Activated naive CD4-positive, alpha-beta T cell treated with anti-CD3 and anti-CD28 coated beads, Interleukin-2, amount 50 U/mL, for 72 hours (primary cell): Measurements from ENCODE around the gene TOX2. TPM values are rescaled to one million over a fixed set of nuclear protein-coding genes. Genes with fewer than 3 reads are reported as not detected.

Experiments used
- ATAC-seq, 2 donors: fragments of 150-1000 bp; cut with Tn5 transposase; 2 replicates each; pipeline ENCODE4 v1.10.0; 2021; ENCODE audit warnings: mild to moderate bottlenecking in 2 of 2, moderate library complexity in 2 of 2
- DNase-seq, 2 donors: peaks; one replicate each; pipeline ENCODE4 v3.0.0; 2021 to 2022; ENCODE audit warnings: low spot score in 2 of 2
- H3K27ac Mint-ChIP-seq, 2 donors: one replicate each; pipeline ENCODE4 v1.8.0; 2022; ENCODE audit warnings: mild to moderate bottlenecking in 2 of 2, mixed read lengths in 2 of 2
- H3K36me3 Mint-ChIP-seq, 2 donors: one replicate each; pipeline ENCODE4 v1.8.0; 2022; ENCODE audit warnings: mixed read lengths in 2 of 2
- H3K9me3 Mint-ChIP-seq, 2 donors: one replicate each; pipeline ENCODE4 v1.8.0; 2022; ENCODE audit warnings: mixed read lengths in 2 of 2
- total RNA-seq, 2 donors: library from RNA; stranded (reverse); gene quantifications; one replicate each; pipeline ENCODE4 v1.2.3, GENCODE V29; 2022

Gene TOX2
- total RNA-seq, 2 donors from 2014 or later, result 1.5 to 3.6 TPM

DNA sequence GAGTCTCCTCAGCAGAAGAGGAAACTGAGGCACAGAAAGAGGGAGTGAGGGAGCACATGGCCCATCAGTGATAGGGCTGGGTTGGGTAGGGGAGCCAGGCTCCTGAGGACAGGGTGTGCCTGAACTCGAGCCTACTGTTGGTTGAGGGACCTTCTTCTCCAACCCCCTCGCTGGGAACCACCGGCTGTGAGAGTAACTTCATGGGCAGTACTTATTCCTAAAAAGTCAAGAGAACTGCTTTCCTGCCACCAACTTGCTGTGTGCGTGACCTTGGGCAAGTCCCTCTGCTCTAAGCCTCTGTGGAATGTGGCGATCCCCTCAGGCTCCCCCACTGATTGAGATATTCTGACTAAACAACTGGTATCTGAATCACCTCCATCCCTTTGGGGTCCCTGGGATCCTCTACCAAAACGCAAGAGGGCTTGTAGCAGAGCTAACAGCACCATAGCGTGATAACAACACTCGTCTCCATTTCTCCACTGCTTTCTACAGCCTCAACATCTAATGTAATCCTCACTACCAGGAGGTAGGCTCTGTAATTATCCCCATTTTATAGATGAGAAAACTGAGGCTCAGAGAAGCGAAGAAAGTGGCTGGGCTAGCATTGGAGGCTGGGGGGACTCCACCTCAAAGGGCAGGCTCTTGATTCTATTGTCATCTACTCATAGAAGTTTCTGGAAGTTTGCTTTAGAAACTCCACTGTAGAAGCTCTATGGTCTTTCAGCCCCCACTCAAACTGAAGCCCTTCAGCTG is 196.3 kb downstream of the TOX2 start:
- peaks cover 10 to 22% of the 10 kb centered on the region in 2 donors for H3K9me3 Mint-ChIP-seq
- H3K36me3 Mint-ChIP-seq, result peaks cover 23 to 24% of the 10 kb centered on the region in 2 donors
- ATAC-seq (no peak), DNase-seq (no peak)
- no peak overlapping the region for H3K27ac Mint-ChIP-seq

DNA sequence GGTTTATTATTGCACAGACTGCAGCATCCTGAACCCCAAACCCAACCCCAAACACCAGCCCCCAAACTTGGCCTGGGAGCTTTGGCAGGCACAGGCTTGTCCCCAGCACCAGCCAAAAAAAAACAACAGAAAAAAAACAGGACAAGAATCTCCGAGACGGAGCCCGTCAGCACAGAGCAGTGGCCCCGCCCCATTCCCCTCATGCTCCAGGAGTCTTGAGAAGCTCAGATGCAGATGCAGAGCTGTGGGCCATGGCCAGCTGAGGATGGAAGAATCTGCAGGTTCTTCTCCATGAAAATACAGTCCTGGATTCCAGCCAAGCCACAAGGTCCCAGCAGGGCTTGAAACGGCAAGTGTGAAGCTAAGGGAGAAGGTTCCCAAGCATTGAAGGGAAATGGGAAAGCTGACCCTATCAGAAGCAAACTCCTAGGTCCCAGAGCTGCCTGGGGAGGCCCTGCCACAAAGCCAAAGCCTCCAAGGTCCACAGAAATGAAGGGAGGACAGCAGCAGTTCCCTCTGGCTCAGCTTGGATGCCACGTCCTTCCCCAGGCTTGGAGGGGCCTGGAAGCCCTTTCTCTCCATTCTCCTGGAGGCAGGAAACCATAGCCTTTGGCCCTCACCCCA is 197.2 kb downstream of the TOX2 start:
- Mint-ChIP-seq H3K27ac (peak overlapping the region in 1 of 2 donors; percentile 36), H3K36me3 (peaks cover 23 to 24% of the 10 kb centered on the region in 2 donors), H3K9me3 (peaks cover 10 to 18% of the 10 kb centered on the region in 2 donors)
- ATAC-seq, result no peak
- DNase-seq, result no peak

DNA sequence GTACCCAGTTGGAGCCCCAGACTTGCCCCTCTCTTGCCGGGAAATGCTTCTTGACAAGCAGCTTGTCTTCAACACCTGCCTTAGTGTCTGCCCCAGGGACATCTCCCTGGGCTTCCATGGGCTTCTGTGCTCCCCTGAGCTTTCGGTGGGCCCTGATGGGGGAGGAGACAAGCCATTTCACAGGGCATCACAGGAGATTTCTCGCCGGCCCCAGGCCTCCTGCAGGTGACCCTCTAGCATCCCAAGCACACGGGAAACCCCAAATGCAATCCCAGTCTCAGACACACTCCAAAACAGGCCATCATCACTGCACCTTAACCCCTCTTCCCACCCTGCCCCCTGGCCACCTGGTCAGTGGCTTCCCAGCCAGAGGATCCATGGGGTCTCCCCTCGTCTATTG is 197.8 kb downstream of the TOX2 start:
- Mint-ChIP-seq H3K9me3 (peaks cover 4 to 11% of the 10 kb centered on the region in 2 donors), H3K27ac (no peak overlapping the region), H3K36me3 (peaks cover 17 to 18% of the 10 kb centered on the region in 2 donors)
- DNase-seq (no peak), ATAC-seq (no peak)

DNA sequence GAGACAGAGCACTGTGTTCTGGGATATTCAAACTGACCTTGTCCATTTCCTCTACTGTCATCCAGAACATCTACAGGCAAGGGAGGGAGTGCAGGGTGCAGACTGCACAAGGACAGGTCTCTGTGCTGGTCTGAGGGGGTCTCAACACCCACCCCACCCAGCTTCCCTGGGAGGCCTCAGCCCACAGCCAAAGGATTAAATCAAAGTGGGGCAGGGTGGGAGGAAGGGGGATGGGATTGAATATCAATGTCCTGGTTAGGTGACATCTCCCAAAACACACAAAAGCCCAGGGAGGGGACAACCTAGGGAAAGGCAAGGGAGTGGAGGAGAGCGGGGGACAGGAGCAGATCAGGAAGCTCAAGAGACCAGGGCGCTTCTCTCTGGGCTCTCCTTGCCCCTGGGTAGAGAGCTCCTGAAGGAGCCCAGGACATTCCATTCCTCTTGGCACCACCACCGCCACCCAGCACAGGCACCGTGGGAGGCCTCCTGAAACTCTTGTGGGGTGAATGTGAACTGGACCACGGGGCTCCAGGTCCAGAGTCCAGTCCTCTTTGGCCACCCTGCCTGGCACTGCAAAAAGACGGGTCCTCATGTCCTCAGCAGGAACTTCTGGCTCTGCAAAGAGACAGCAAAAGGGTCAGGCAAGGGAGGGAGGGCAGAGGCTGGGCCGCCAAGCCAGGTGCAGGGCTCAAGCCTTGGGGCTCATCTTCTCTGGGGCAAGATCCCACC is 198.4 kb downstream of the TOX2 start:
- H3K27ac Mint-ChIP-seq, result no peak overlapping the region
- DNase-seq (no peak), ATAC-seq (no peak)
- peaks cover 0 to 5% of the 10 kb centered on the region in 2 donors for H3K9me3 Mint-ChIP-seq
- peaks cover 12% of the 10 kb centered on the region in 2 donors for H3K36me3 Mint-ChIP-seq

DNA sequence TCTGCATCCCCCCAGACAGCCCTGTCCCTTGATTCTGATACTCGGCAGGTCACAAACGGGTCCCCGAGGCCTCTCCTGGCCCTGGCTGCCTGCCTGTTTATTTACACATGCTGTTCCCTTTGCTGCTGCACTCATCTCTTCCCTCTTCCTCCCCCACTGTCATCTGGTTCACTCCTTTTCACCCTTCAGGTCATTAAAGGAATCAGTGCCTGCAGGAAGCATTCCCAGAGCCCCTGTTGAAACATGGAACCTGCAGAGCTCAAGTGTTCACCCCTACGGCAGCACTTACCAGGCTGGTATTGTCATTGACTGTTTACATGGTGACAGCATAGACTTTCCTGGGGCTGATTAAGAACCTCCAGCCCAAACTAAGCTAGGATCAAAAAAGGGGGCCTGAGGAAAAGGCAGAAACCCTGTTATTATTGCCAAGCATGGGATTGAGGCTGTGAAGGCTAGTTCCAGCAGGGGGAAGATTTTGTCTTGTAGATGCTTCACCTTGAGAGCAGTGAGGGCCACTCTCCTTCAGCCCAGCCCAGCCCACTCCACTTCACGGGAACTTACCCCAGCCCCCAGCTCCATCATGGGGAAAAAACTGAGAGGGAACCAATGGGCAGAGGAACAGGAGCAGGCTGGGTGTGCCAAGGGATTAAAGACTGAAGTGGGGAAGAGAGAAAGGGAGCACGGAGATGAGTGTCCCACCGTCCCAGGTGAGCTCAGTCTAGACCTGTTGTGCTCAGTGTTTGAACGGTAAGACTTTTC is 199.1 kb downstream of the TOX2 start:
- no peak overlapping the region for H3K27ac Mint-ChIP-seq
- ATAC-seq (no peak), DNase-seq (no peak)
- peaks cover 0 to 3% of the 10 kb centered on the region in 2 donors for H3K9me3 Mint-ChIP-seq
- peaks cover 4 to 6% of the 10 kb centered on the region in 2 donors for H3K36me3 Mint-ChIP-seq

DNA sequence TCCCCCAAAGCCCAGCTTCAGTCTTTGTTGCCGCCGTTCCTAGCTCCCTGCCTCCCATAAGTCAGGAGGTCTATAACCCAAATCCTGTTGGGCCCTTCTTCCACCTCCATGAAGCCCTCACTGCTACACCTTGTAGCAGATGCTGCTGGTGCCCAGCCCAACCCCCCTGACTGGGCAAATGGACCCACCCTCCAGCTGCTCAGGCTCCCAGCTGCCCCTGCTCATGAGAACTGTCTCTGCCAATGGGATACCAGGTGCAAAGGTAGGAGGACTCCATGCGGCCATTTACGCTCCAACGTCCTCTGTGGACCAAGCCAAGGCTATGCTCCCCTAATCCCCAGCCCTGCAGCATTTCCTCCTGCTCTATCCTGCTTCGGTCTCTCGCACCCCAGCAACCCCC is 200.5 kb downstream of the TOX2 start:
- no peak for DNase-seq
- H3K27ac Mint-ChIP-seq, result no peak overlapping the region
- H3K9me3 Mint-ChIP-seq, result no peaks in the 10 kb centered on the region
- no peaks in the 10 kb centered on the region for H3K36me3 Mint-ChIP-seq
- ATAC-seq, result no peak

DNA sequence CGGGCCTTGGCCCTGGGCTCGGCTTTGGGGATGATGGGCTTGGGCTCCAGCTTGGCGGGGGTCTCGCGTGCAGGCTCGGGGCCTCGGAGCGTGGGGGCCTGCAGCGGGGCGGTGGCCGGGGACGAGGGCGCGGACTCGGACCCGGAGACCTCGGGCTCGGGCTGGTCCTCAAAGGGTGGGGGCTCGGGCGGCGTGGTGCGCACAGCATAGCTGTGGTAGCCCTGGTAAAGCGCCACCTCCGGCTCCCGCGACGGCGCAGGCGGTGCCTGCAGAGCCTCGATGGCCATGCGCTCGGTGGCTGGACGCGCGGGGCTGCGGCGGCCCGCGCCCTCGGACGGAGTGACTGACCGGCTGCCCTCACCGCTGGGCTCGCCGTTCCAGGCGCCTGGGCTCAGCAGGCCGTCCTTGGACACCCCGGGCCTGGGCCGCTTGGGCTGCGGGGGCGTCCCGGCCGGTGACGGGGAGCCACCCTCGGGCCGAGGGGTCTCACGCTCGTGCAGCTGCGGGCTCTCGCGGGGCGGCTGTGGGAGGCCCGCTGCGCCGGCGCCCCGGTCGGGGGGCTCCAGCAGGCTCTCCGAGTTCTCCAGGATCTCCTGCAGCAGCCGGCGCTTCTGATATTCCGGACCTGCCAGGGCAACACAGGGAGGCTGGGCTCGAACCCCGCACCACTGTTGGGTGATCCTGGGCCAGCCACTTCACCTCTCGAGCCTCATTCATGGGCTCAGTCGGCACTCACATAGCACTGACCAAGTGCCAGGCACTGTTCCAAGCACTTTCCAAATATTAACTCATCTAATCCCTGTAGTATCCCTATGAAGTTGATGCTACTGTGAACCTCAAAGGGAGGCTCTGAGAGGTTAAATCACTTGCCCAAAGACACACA is 201.4 kb downstream of the TOX2 start:
- ATAC-seq (peak in 1 of 2 donors; percentile 47), DNase-seq (no peak)
- Mint-ChIP-seq H3K36me3 (no peaks in the 10 kb centered on the region), H3K9me3 (no peaks in the 10 kb centered on the region), H3K27ac (no peak overlapping the region)

DNA sequence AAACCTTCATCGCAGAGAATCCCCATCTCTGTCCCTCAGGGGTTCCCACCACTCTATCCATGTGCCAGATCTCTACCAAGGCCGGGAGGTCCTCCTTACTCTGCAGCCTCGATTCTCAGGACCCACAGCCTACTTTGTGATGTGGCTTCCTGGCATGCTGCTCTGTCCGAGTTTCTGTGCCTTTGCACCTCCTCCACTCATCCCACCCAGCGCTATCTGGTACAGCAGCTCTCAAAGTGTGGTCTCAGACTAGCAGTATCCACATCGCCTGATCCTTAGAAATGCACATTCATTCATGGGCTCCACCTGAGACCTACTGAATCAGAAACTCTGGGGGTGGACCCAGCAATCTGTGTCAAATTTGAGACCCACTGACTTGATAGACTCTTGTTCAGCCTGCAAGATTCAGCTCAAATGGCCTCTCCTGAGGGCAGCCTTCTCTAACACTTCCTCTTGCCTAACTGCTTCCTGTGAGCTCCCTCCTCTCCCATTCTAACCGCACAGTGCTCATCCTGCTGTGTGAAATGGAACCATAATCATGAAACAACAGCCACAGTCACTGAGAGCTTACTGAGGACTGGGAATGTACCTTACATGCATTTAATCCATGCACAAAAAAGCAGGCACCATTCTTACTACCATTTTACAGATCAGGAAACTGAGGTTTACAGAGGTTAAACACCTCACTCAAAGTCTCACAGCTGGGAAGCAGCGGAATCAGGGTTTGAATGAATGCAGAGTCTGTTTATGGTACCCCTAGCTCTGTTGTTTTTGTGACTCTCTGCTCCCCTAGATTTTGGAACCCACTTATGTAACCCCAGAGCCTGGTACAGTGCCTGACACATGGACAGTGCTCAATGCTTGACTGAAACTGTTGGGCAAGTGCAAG is 202.9 kb downstream of the TOX2 start:
- H3K36me3 Mint-ChIP-seq, result no peaks in the 10 kb centered on the region
- H3K27ac Mint-ChIP-seq, result no peak overlapping the region
- no peaks in the 10 kb centered on the region for H3K9me3 Mint-ChIP-seq
- ATAC-seq, result no peak
- no peak for DNase-seq

DNA sequence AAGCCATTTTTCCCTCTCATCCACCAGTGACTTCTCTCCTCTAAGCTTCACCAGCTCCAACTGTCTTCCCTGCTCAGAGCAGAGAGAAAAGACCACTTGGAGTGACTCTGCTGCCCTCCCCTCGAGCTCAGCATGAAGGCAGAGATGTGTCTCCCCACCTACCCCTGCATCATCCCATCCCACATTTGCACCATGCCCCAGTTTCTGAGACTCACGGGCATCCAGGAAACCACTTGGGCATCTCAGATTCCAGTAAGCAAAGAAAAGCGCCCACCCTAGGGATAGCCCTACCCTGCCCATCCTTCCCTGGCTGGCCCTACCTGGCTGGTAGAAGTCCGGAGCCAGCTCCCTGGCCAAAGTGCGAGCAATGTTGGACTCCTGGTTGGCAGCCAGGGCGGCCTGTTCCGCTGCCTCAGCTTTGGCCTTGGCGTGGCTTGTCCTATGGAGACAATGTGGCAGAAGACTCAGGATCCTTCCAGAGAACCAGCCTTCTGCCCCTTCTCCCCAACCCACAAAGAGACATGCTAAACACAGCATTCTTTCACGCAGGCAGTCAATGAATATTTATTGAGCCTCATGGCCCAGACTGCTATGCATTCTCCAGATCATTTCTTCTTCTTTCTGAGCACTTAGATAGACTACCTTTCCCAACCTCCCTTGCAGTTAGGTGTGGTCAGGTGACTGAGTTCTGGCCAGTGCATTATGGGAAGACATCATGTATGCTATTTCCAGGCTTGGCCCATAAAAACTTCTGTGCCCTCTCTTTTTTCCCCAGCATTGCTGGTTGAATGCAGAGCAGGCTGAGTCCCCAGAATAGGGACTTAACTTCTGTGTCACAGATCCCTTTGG is 203.8 kb downstream of the TOX2 start:
- no peaks in the 10 kb centered on the region for H3K9me3 Mint-ChIP-seq
- no peak for DNase-seq
- H3K36me3 Mint-ChIP-seq, result no peaks in the 10 kb centered on the region
- H3K27ac Mint-ChIP-seq, result no peak overlapping the region
- no peak for ATAC-seq

Other genes starting within 250 kb of the TOX2 start
- gene MYBL2, start 247.7 kb upstream of the TOX2 start, total RNA-seq, result 100 to 1,000 TPM in 1 of 2 donors, 10 to 100 TPM in 1; 82.6 to 140 TPM
- gene GTSF1L, start 187.8 kb upstream of the TOX2 start, total RNA-seq, result under 1 TPM in 1 of 2 donors, not detected in 1; 0.39 TPM